Measurements from ENCODE around the gene SPATA21. TPM values are rescaled to one million over a fixed set of nuclear protein-coding genes. Genes with fewer than 3 reads are reported as not detected.
A peak's percentile ranks its signal among the peaks of the same experiment; 100 is the strongest.

The SPATA21 gene
- total and polyA plus RNA-seq, 10 of the 15 experiments (the other 5 are each of a cell fraction or from before 2014, with no cell fraction given), result 0.05 to 1.1 (median 0.24) TPM; not detected in 1

- TF ChIP-seq, protein P1, sequence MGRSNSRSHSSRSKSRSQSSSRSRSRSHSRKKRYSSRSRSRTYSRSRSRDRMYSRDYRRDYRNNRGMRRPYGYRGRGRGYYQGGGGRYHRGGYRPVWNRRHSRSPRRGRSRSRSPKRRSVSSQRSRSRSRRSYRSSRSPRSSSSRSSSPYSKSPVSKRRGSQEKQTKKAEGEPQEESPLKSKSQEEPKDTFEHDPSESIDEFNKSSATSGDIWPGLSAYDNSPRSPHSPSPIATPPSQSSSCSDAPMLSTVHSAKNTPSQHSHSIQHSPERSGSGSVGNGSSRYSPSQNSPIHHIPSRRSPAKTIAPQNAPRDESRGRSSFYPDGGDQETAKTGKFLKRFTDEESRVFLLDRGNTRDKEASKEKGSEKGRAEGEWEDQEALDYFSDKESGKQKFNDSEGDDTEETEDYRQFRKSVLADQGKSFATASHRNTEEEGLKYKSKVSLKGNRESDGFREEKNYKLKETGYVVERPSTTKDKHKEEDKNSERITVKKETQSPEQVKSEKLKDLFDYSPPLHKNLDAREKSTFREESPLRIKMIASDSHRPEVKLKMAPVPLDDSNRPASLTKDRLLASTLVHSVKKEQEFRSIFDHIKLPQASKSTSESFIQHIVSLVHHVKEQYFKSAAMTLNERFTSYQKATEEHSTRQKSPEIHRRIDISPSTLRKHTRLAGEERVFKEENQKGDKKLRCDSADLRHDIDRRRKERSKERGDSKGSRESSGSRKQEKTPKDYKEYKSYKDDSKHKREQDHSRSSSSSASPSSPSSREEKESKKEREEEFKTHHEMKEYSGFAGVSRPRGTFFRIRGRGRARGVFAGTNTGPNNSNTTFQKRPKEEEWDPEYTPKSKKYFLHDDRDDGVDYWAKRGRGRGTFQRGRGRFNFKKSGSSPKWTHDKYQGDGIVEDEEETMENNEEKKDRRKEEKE (IDR thresholded peaks at IDR 0.05), result no peak
- TF ChIP-seq EED (IDR thresholded peaks at IDR 0.05; ENCODE audit: low read depth) (0 out of 2 replicates have a peak, but pooled peaks have one; percentile 18), TBL1XR1 (IDR thresholded peaks at IDR 0.05; ENCODE audit: low read depth, low read length) (no peak), NFYB (IDR thresholded peaks at IDR 0.05; ENCODE audit: insufficient read depth, low read depth, low read length) (no peak), IRF4 (IDR thresholded peaks at IDR 0.05; ENCODE audit: low read depth, low read length) (peak; percentile 24; the same call in 1 of the 2 replicates), PKNOX1 (IDR thresholded peaks at IDR 0.05) (no peak), RFX5 (IDR thresholded peaks at IDR 0.05; ENCODE audit: low read depth, low read length) (no peak), CHD1 (IDR thresholded peaks at IDR 0.05; ENCODE audit: low read depth, low read length) (no peak), NBN (IDR thresholded peaks at IDR 0.05) (0 out of 2 replicates have a peak, but pooled peaks have one; percentile 36), YY1 (IDR thresholded peaks at IDR 0.05; ENCODE audit: low read depth, low read length) (0 out of 2 replicates have a peak, but pooled peaks have one; percentile 10), KAT2A (conservative IDR thresholded peaks at IDR 0.05; ENCODE audit: control insufficient read depth, low read depth, low read length) (no peak), NFIC (IDR thresholded peaks at IDR 0.05; ENCODE audit: low read depth, low read length) (no peak; the same call in 1 of the 2 replicates), IKZF2 (IDR thresholded peaks at IDR 0.05) (no peak), IKZF1 (conservative IDR thresholded peaks at IDR 0.05) (peak; percentile 33; the same call in 1 of the 2 replicates), MEF2B (IDR thresholded peaks at IDR 0.05; ENCODE audit: partially characterized antibody, poor library complexity, severe bottlenecking) (no peak), PML (IDR thresholded peaks at IDR 0.05; ENCODE audit: low read length) (0 out of 2 replicates have a peak, but pooled peaks have one; percentile 27)
- TF ChIP-seq, protein P2, sequence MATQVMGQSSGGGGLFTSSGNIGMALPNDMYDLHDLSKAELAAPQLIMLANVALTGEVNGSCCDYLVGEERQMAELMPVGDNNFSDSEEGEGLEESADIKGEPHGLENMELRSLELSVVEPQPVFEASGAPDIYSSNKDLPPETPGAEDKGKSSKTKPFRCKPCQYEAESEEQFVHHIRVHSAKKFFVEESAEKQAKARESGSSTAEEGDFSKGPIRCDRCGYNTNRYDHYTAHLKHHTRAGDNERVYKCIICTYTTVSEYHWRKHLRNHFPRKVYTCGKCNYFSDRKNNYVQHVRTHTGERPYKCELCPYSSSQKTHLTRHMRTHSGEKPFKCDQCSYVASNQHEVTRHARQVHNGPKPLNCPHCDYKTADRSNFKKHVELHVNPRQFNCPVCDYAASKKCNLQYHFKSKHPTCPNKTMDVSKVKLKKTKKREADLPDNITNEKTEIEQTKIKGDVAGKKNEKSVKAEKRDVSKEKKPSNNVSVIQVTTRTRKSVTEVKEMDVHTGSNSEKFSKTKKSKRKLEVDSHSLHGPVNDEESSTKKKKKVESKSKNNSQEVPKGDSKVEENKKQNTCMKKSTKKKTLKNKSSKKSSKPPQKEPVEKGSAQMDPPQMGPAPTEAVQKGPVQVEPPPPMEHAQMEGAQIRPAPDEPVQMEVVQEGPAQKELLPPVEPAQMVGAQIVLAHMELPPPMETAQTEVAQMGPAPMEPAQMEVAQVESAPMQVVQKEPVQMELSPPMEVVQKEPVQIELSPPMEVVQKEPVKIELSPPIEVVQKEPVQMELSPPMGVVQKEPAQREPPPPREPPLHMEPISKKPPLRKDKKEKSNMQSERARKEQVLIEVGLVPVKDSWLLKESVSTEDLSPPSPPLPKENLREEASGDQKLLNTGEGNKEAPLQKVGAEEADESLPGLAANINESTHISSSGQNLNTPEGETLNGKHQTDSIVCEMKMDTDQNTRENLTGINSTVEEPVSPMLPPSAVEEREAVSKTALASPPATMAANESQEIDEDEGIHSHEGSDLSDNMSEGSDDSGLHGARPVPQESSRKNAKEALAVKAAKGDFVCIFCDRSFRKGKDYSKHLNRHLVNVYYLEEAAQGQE (IDR thresholded peaks at IDR 0.05; ENCODE audit: low read depth, low read length), result no peak
These were observed 49.7 kb downstream of the SPATA21 start (continued) for GRCh38 chr1:16387201-16388188.

Measured in GM12878 (cell line).